Astrocyte of the cerebellum (primary cell): ENCODE results near the gene UBE2K.
"Not testable (repeated sequence)": the region's sequence is repeated elsewhere in the genome, so short reads cannot be mapped to it uniquely, and the experiment has no call there.

Experiments
- DNase-seq: peaks from one replicate; pipeline ENCODE4 v3.0.0-alpha.2; 2011; ENCODE audit warnings: low read depth
- H3K4me3 ChIP-seq: 2 replicates; pipeline ENCODE4 v1.5.1; 2011; ENCODE audit warnings: mild to moderate bottlenecking, low read depth, low read length, moderate library complexity
- in situ Hi-C: cut with HindIII; loops from 2 replicates; pipeline ENCODE4 v1.10.0; 2017; ENCODE audit warnings: low sequenced_read_pairs
- TF ChIP-seq, protein P1 (sequence below): IDR thresholded peaks from 2 replicates; pipeline ENCODE4 v1.5.1; 2012; ENCODE audit warnings: low read length, low read depth, moderate library complexity, mild to moderate bottlenecking; ENCODE audit errors: missing control alignments

Gene UBE2K

GRCh38 chr4:39689970-39690369, 8.0 kb upstream of the UBE2K start:
- in situ Hi-C loops, result no loop called here
- H3K4me3 ChIP-seq, result no peak overlapping the region
- TF ChIP-seq, protein P1, sequence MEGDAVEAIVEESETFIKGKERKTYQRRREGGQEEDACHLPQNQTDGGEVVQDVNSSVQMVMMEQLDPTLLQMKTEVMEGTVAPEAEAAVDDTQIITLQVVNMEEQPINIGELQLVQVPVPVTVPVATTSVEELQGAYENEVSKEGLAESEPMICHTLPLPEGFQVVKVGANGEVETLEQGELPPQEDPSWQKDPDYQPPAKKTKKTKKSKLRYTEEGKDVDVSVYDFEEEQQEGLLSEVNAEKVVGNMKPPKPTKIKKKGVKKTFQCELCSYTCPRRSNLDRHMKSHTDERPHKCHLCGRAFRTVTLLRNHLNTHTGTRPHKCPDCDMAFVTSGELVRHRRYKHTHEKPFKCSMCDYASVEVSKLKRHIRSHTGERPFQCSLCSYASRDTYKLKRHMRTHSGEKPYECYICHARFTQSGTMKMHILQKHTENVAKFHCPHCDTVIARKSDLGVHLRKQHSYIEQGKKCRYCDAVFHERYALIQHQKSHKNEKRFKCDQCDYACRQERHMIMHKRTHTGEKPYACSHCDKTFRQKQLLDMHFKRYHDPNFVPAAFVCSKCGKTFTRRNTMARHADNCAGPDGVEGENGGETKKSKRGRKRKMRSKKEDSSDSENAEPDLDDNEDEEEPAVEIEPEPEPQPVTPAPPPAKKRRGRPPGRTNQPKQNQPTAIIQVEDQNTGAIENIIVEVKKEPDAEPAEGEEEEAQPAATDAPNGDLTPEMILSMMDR, result no peak
- no peak for DNase-seq

GRCh38 chr4:39698424-39699009, 581 bp downstream of the UBE2K start:
- peak overlapping the region; percentile 84 for H3K4me3 ChIP-seq
- DNase-seq, result no peak
- TF ChIP-seq, protein P1, result no peak
- in situ Hi-C loops, result no loop called here

DNA sequence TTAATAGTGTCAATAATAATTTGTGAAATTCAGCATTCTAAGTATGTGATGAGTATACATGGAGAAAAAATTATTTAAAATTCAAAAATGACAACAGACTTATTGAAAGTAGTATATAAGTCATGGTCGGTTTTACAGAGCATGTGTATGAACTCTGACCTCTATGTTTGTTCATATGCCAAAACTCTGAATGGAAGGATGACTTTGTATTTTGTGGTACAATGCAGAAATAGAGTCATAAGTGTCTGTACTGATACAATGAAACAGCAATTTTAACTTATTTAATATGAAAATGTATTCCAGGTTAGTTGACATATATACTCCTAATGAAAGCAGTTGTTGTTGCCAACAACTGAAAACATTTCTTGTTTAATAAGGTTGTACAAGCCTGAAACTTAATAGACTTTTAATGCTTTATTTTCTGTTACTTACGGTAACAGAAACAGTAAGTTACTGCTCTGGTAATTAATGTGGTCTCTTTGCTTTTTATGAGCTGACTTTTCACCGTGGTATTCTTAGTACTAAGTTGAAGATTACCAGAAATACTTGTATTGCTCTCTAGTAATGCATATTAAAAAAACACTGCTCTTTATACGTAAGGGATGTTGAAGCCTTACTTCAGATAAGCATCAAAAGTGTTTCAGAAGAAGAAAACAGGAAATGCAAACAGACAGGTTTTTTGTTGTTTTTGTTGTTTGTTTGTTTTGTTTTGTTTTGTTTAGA, 1.9 kb downstream of the UBE2K start:
- in situ Hi-C loops, result no loop called here
- peak overlapping the region; percentile 84 for H3K4me3 ChIP-seq
- no peak for DNase-seq
- TF ChIP-seq, protein P1, result no peak

DNA sequence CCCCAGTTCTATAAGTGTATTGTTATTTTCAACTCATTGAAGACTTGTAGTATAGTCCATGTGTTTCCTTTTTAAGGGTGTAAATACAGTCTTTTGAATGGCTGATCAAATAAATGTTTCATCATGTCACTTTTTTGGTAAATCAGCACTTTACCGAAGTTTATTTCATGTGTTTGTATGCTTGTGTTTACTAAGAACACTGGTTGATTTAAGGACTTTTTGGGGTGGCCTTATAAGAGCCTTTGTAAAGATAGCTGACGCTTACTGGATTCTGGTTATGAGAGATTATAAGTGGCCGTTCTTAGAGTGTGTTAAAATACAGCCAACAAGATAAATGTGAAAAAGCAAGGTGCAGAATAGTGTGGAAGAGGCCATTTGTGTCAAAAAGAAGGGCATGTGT, 2.6 kb downstream of the UBE2K start:
- H3K4me3 ChIP-seq, result peak overlapping the region; percentile 21
- no peak for DNase-seq
- in situ Hi-C loops, result no loop called here
- TF ChIP-seq, protein P1, result no peak

- DNase-seq, result no peak
- no peak overlapping the region for H3K4me3 ChIP-seq
- TF ChIP-seq, protein P1, result no peak
- in situ Hi-C loops, result no loop called here
These were observed 4.8 kb downstream of the UBE2K start for GRCh38 chr4:39702716-39703115.

DNA sequence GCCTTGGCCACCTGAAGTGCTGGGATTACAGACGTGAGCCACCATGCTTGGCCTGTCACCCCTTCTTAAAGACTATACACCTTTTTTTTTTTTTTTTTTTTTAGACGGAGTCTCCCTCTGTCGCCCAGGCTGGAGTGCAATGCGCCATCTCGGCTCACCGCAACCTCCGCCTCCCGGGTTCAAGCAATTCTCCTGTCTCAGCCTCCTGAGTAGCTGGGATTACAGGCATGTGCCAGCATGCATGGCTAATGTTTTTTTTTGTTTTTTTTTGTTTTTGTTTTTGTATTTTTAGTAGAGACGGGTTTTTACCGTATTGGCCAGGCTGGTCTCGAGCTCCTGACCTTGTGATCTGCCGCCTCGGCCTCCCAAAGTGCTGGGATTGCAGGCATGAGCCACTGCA, 6.9 kb downstream of the UBE2K start:
- H3K4me3 ChIP-seq, in situ Hi-C loops, DNase-seq: not testable (repeated sequence)

DNA sequence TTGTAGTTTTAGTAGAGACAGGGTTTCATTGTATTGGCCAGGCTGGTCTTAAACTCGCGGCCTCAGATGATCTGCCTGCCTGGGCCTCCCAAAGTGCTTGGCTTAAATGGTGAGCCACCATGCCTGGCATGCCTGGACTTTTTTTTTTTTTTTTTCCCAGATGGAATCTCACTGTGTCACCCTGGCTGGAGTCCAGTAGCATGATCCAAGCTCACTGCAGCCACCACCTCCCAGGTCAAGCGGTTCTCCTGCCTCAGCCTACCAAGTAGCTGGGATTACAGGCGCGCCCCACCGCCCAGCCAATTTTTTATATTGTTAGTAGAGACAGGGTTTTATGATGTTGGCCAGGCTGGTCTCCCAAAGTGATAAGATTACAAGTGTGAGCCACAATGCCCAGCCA, 8.4 kb downstream of the UBE2K start:
- H3K4me3 ChIP-seq, result no peak overlapping the region
- TF ChIP-seq, protein P1, result no peak
- in situ Hi-C loops, result no loop called here
- DNase-seq, result peak; percentile 49
